Caco-2 (cell line): ENCODE results near the gene NCLN. TPM values are rescaled to one million over a fixed set of nuclear protein-coding genes. Genes with fewer than 3 reads are reported as not detected.

ENCODE experiments used
- Bru-seq: library from RNA; stranded (reverse); fragments of 400-500 nt; gene quantifications from one replicate; lab custom pipeline; 2021; lab: Mats Ljungman, UMichigan
- BruChase-seq, 2 experiments: library from RNA; stranded (reverse); fragments of 400-500 nt; gene quantifications; one replicate each; lab custom pipeline; 2021; lab: Mats Ljungman, UMichigan
- BruUV-seq: library from RNA; stranded (reverse); fragments of 400-500 nt; replicated peaks from 2 replicates; lab custom pipeline; 2021; lab: Mats Ljungman, UMichigan
- CTCF ChIA-PET: fragments of 300-600 bp; sonication (Branson Sonifier 250); formaldehyde crosslinking; loops from one replicate; lab custom pipeline; 2022; ENCODE audit warnings: antibody characterized with exemption; lab: Charles Lee
- POLR2A ChIA-PET: fragments of 300-600 bp; sonication (Branson Sonifier 250); formaldehyde crosslinking; loops from one replicate; lab custom pipeline; 2022; ENCODE audit warnings: antibody characterized with exemption; lab: Charles Lee
- DNase-seq, 2 experiments: peaks; one replicate each; pipeline versions ENCODE4 v3.0.0 to v3.0.0-alpha.2; 2020 to 2022
- H3K27me3 ChIP-seq: replicated peaks from 2 replicates; pipeline ENCODE4 v1.6.0; 2011; ENCODE audit warnings: low read length; ENCODE audit not compliant: control insufficient read depth, insufficient read depth
- H3K36me3 ChIP-seq: 2 replicates; pipeline ENCODE4 v1.5.1; 2011; ENCODE audit warnings: low read length; ENCODE audit not compliant: control insufficient read depth, insufficient read depth
- H3K4me1 ChIP-seq: fragments of 250-450 bp; sonication (Bioruptor Pico); 2 replicates; pipeline ENCODE4 v1.5.1; 2020; ENCODE audit warnings: mild to moderate bottlenecking
- H3K4me3 ChIP-seq: 2 replicates; pipeline ENCODE4 v1.5.1; 2011; ENCODE audit warnings: low read depth, mild to moderate bottlenecking, control low read depth, low read length
- H3K9me3 ChIP-seq: fragments of 250-450 bp; sonication (Bioruptor Pico); 2 replicates; pipeline ENCODE4 v1.5.1; 2020; ENCODE audit warnings: mild to moderate bottlenecking, moderate library complexity
- H3K27ac Mint-ChIP-seq: one replicate; pipeline ENCODE4 v1.8.0; 2022; ENCODE audit warnings: mixed read lengths; ENCODE audit not compliant: unreplicated experiment
- H3K27me3 Mint-ChIP-seq: one replicate; pipeline ENCODE4 v1.8.0; 2022; ENCODE audit warnings: mixed read lengths; ENCODE audit not compliant: insufficient read depth, unreplicated experiment
- H3K36me3 Mint-ChIP-seq: one replicate; pipeline ENCODE4 v1.8.0; 2022; ENCODE audit warnings: mild to moderate bottlenecking, mixed read lengths; ENCODE audit not compliant: insufficient read depth, unreplicated experiment
- H3K4me1 Mint-ChIP-seq: one replicate; pipeline ENCODE4 v1.8.0; 2022; ENCODE audit warnings: low read depth, mixed read lengths; ENCODE audit not compliant: unreplicated experiment
- H3K4me3 Mint-ChIP-seq: one replicate; pipeline ENCODE4 v1.8.0; 2022; ENCODE audit warnings: mild to moderate bottlenecking, moderate library complexity, mixed read lengths; ENCODE audit not compliant: unreplicated experiment
- H3K9me3 Mint-ChIP-seq: one replicate; pipeline ENCODE4 v1.8.0; 2022; ENCODE audit warnings: mixed read lengths; ENCODE audit not compliant: unreplicated experiment
- CTCF ChIP-seq, 2 experiments: fragments of 200-600 bp in 1 of 2; IDR thresholded peaks; 1 replicate in 1 of 2; 2 replicates in 1 of 2; pipeline versions ENCODE4 v1.5.1 to v1.8.0; 2011 to 2022; ENCODE audit warnings: antibody characterized with exemption in 1 of 2, control low read depth in 1 of 2, inconsistent platforms in 1 of 2, low read depth in 1 of 2, low read length in 1 of 2, mild to moderate bottlenecking in 1 of 2, moderate library complexity in 1 of 2; ENCODE audit not compliant: insufficient read depth in 1 of 2, severe bottlenecking in 1 of 2, unreplicated experiment in 1 of 2
- intact Hi-C: fragments of 100-400 bp; cut with micrococcal nuclease; formaldehyde crosslinking; loops from one replicate; pipeline ENCODE4 v1.10.0; 2022; ENCODE audit not compliant: unreplicated experiment
- long read RNA-seq: library from polyadenylated mRNA; stranded (forward); transcript quantifications from one replicate; pipeline ENCODE4 v2.0.0, GENCODE V29; 2022
- total RNA-seq: library from RNA; stranded (reverse); gene quantifications from 2 replicates; pipeline ENCODE4 v1.2.3, GENCODE V29; 2022

Gene NCLN
- total RNA-seq (87.3 and 94.2 TPM in 2 replicates), Bru-seq, nascent RNA (percentile 58 among the genes with signal in this experiment), BruChase-seq, experiment 1, labeled RNA remaining after a 2-hour chase (percentile 69 among the genes with signal in this experiment), BruChase-seq, experiment 2, labeled RNA remaining after a 6-hour chase (percentile 80 among the genes with signal in this experiment)
- long read RNA-seq, full-length matches to known transcripts: 88 of 296 reads
- long read RNA-seq, partial matches to known transcripts: 106 of 296 reads
- long read RNA-seq, other reads (novel, unspliced or antisense): 102 of 296 reads

DNA sequence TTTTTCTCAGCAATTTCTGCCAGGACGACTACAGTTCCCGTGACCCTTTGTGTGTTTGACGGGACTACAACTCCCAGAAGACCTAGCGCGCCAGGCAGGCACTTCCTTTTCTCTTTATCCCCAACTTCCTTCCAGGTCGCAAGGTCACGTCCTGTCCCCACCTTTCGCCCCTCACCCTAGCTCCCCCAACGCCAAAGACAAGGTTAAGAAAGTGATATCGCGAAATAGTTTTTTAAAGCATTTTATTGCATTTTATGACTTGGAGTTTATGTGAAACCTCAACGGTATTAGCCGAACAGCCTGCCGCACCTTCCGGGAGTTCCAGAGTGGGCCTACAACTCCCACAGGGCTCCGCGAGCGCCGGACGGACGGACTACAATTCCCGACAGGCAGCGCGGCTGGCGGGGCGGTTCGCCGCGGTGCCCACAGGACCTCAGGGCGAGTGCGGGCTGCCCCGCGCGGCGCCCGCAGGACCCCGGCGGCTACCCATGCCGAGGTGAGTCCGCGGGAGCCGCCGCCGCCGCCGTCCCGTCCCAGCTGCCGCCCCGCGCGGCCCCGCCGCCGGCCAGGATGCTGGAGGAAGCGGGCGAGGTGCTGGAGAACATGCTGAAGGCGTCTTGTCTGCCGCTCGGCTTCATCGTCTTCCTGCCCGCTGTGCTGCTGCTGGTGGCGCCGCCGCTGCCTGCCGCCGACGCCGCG lies at the start of gene NCLN:
NCLN (plus strand) TSS at position 470 of the 699 bp plus-strand sequence; CDS start at position 571, 101 bp downstream.
- intact Hi-C loops: no loop called here
- H3K4me3 ChIP-seq: peak within 1 kb of the TSS; percentile 98
- H3K36me3 ChIP-seq: no peaks in the 10 kb centered on the region
- no TSS peak for BruUV-seq
- Mint-ChIP-seq H3K4me1 (peaks cover 14% of the 10 kb centered on the region), H3K27me3 (no peaks in the 10 kb centered on the region), H3K27ac (peak within 1 kb of the TSS; percentile 99), H3K36me3 (peaks cover 11% of the 10 kb centered on the region), H3K4me3 (peak within 1 kb of the TSS; percentile 82), H3K9me3 (no peaks in the 10 kb centered on the region)
- DNase-seq: peak; percentile 93 to 95
- peaks cover 9% of the 10 kb centered on the region; the same call in 1 of the 2 replicates for H3K4me1 ChIP-seq
- no peaks in the 10 kb centered on the region for H3K9me3 ChIP-seq
- no peak for TF ChIP-seq CTCF (IDR thresholded peaks at IDR 0.05; ENCODE audit: insufficient read depth in 1 of 2, low read depth in 1 of 2, low read length in 1 of 2, severe bottlenecking in 1 of 2, unreplicated experiment in 1 of 2)
- CTCF ChIA-PET: no interaction called here
- H3K27me3 ChIP-seq: no peaks in the 10 kb centered on the region
- POLR2A ChIA-PET: no interaction called here

GRCh38 chr19:3135961-3136683 lies 49.6 kb upstream of the NCLN start, which contains the start of gene GNA15:
TSS of gene GNA15 (plus strand) at chr19:3136033. CDS start at chr19:3136451, 418 bp downstream.
- ChIA-PET CTCF (no interaction called here), POLR2A (no interaction called here)
- no peak within 1 kb of the TSS for H3K4me3 Mint-ChIP-seq

More at GRCh38 chr19:3135961-3136683, 49.6 kb upstream of the NCLN start, which contains the start of gene GNA15:
- Mint-ChIP-seq H3K36me3 (no peaks in the 10 kb centered on the region), H3K27me3 (no peaks in the 10 kb centered on the region), H3K4me1 (no peaks in the 10 kb centered on the region), H3K27ac (no peak within 1 kb of the TSS), H3K9me3 (no peaks in the 10 kb centered on the region)
- no peaks in the 10 kb centered on the region for H3K36me3 ChIP-seq
- no peak for DNase-seq
- H3K27me3 ChIP-seq: no peaks in the 10 kb centered on the region
- TF ChIP-seq CTCF (IDR thresholded peaks at IDR 0.05; ENCODE audit: insufficient read depth in 1 of 2, low read depth in 1 of 2, low read length in 1 of 2, severe bottlenecking in 1 of 2, unreplicated experiment in 1 of 2): no peak
- no peak within 1 kb of the TSS for H3K4me3 ChIP-seq
- no peaks in the 10 kb centered on the region for H3K9me3 ChIP-seq
- intact Hi-C loops: no loop called here
- H3K4me1 ChIP-seq: no peaks in the 10 kb centered on the region
- BruUV-seq: no TSS peak
